GM12864 (cell line): ENCODE data around the gene NCAM1.

Experiments
- DNase-seq: peaks from one replicate; pipeline ENCODE4 v3.0.0-alpha.2; 2011; ENCODE audit warnings: low read depth
- H3K4me3 ChIP-seq: 2 replicates; pipeline ENCODE4 v1.5.1; 2011; ENCODE audit warnings: mild to moderate bottlenecking, low read depth, low read length, control low read depth
- TF ChIP-seq, protein P1 (sequence below): IDR thresholded peaks from 2 replicates; pipeline ENCODE4 v1.5.1; 2011; ENCODE audit warnings: low read depth, mild to moderate bottlenecking, moderate library complexity, low read length, control low read depth, inconsistent platforms; ENCODE audit errors: missing control alignments

NCAM1 gene

GRCh38 chr11:113119966-113120736 lies 158.9 kb downstream of the NCAM1 start:
- no peak overlapping the region for H3K4me3 ChIP-seq
- TF ChIP-seq, protein P1, sequence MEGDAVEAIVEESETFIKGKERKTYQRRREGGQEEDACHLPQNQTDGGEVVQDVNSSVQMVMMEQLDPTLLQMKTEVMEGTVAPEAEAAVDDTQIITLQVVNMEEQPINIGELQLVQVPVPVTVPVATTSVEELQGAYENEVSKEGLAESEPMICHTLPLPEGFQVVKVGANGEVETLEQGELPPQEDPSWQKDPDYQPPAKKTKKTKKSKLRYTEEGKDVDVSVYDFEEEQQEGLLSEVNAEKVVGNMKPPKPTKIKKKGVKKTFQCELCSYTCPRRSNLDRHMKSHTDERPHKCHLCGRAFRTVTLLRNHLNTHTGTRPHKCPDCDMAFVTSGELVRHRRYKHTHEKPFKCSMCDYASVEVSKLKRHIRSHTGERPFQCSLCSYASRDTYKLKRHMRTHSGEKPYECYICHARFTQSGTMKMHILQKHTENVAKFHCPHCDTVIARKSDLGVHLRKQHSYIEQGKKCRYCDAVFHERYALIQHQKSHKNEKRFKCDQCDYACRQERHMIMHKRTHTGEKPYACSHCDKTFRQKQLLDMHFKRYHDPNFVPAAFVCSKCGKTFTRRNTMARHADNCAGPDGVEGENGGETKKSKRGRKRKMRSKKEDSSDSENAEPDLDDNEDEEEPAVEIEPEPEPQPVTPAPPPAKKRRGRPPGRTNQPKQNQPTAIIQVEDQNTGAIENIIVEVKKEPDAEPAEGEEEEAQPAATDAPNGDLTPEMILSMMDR, result no peak
- DNase-seq, result no peak

DNA sequence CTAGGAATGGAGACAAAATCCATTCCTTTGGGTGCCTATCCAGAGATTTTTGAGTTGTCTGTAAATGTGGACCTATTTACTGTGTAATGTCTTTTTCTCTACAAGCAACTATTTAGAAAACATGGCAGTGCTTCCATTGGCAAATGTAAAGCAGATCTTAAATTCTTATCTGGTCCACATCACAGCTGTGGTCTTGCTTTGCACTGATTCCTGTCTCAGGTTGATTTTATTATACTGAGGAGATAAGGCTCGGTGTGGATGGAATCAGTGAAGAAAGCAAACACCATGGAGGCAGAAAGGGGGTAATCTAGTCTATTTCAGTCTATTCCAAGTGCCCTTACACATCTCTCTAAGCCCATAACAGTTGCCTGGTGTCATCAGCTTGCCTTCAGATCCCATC lies 160.5 kb downstream of the NCAM1 start:
- TF ChIP-seq, protein P1, result no peak

DNA sequence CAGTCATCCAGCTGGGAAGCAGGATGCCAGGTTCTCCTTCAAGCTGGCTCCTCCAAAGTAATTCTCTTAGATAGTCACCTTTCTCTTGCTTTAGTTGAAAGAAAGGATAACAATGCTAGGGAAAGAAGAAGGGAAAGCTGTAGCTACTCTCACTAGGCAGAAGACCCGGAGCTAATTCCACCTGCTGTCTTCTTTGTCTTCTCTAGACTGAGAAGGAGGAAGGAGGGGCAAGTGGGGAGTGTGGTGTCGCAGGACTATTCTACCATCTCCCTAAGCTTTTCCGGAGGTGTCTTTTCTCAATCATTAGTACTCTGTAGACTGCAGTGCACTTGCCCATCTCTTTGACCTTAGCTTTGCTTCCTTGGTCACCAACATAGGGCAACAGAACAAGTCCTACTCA lies 162.8 kb downstream of the NCAM1 start:
- DNase-seq, result no peak
- no peak overlapping the region for H3K4me3 ChIP-seq
- TF ChIP-seq, protein P1, result no peak

More for the DNA sequence above, 160.5 kb downstream of the NCAM1 start:
- no peak for DNase-seq
- H3K4me3 ChIP-seq, result no peak overlapping the region

DNA sequence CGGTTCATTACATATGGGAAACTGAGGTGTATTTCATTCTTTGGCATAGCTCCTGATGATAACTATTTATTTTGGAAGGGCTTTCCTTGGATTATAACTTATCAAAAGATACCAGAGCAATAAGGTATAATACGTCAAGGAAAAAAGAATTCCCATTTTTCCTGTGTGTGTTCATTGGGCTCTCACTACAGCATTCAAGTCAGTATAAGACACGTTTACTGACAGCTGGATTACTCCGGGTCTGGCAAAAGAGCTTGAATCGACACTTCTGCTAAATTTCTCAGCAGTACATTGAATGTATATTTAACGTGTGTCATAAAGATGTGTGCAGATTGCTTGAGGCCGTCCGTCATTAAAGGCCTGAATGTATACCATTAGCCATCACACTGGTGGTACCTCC lies 163.4 kb downstream of the NCAM1 start:
- DNase-seq, result no peak
- no peak overlapping the region for H3K4me3 ChIP-seq
- TF ChIP-seq, protein P1, result no peak

GRCh38 chr11:113129261-113129992 lies 168.2 kb downstream of the NCAM1 start:
- DNase-seq, result no peak
- no peak overlapping the region for H3K4me3 ChIP-seq
- TF ChIP-seq, protein P1, result no peak

GRCh38 chr11:113131036-113131775 lies 170.0 kb downstream of the NCAM1 start:
- TF ChIP-seq, protein P1, result no peak
- no peak for DNase-seq
- no peak overlapping the region for H3K4me3 ChIP-seq
